IMR-90 (cell line): ENCODE results near the gene C3orf70. TPM values are rescaled to one million over a fixed set of nuclear protein-coding genes. Genes with fewer than 3 reads are reported as not detected.
"Not testable (repeated sequence)": the region's sequence is repeated elsewhere in the genome, so short reads cannot be mapped to it uniquely, and the experiment has no call there.

Experiments
- ATAC-seq: fragments of 200-7000 bp; cut with Tn5 transposase; 2 replicates; pipeline ENCODE4 v1.9.1; 2020; ENCODE audit warnings: low read depth, mild to moderate bottlenecking, moderate library complexity
- BruUV-seq: library from RNA; stranded (reverse); fragments of 400-500 nt; replicated peaks from 2 replicates; lab custom pipeline; 2021; lab: Mats Ljungman, UMichigan
- CTCF ChIA-PET: fragments of 300-600 bp; formaldehyde crosslinking; extraction: SDS; loops from one replicate; lab custom pipeline; 2021; ENCODE audit warnings: antibody characterized with exemption; lab: Yijun Ruan, JAX
- POLR2A ChIA-PET: fragments of 300-600 bp; sonication (Branson Sonifier 250); formaldehyde crosslinking; loops from one replicate; lab custom pipeline; 2022; ENCODE audit warnings: antibody characterized with exemption; ENCODE audit not compliant: unreplicated experiment; lab: Charles Lee
- DNase-seq: peaks from one replicate; pipeline ENCODE4 v3.0.0; 2013
- H2AFZ ChIP-seq: replicated peaks from 2 replicates; pipeline ENCODE3; 2013; ENCODE audit warnings: low read length, mild to moderate bottlenecking; ENCODE audit not compliant: poor library complexity
- H2AK5ac ChIP-seq: 2 replicates; pipeline ENCODE4 v1.6.1; 2013; ENCODE audit warnings: low read depth, low read length, inconsistent platforms
- H2AK9ac ChIP-seq: replicated peaks from 2 replicates; pipeline ENCODE3; 2013; ENCODE audit warnings: mild to moderate bottlenecking, low read depth, low read length, moderate library complexity; ENCODE audit not compliant: poor library complexity
- H2BK120ac ChIP-seq: 2 replicates; pipeline ENCODE4 v1.6.1; 2013; ENCODE audit warnings: low read depth, low read length, inconsistent platforms
- H2BK15ac ChIP-seq: 3 replicates; pipeline ENCODE4 v1.6.1; 2013; ENCODE audit warnings: low read depth, low read length, inconsistent platforms
- H2BK20ac ChIP-seq: 2 replicates; pipeline ENCODE4 v1.6.1; 2013; ENCODE audit warnings: low read depth, mild to moderate bottlenecking, inconsistent platforms, low read length, moderate library complexity
- H2BK5ac ChIP-seq: 2 replicates; pipeline ENCODE4 v1.6.1; 2013; ENCODE audit warnings: mild to moderate bottlenecking, low read depth, low read length, inconsistent platforms; ENCODE audit not compliant: poor library complexity, severe bottlenecking
- H3K14ac ChIP-seq: replicated peaks from 2 replicates; pipeline ENCODE4 v1.6.1; 2013; ENCODE audit warnings: low read depth, low read length, inconsistent platforms
- H3K18ac ChIP-seq: 2 replicates; pipeline ENCODE4 v1.6.1; 2013; ENCODE audit warnings: low read depth, low read length, control low read depth
- H3K23ac ChIP-seq: 2 replicates; pipeline ENCODE4 v1.6.1; 2013; ENCODE audit warnings: low read depth, low read length, inconsistent platforms
- H3K27ac ChIP-seq: 2 replicates; pipeline ENCODE4 v1.5.1; 2013; ENCODE audit warnings: mild to moderate bottlenecking, control low read depth, low read length; ENCODE audit not compliant: insufficient read depth
- H3K27me3 ChIP-seq: 2 replicates; pipeline ENCODE4 v1.6.1; 2013; ENCODE audit warnings: low read length; ENCODE audit not compliant: control insufficient read depth, insufficient read depth
- H3K36me3 ChIP-seq: 2 replicates; pipeline ENCODE4 v1.6.1; 2013; ENCODE audit warnings: low read length, mixed read lengths; ENCODE audit not compliant: control insufficient read depth, insufficient read depth
- H3K4ac ChIP-seq: 2 replicates; pipeline ENCODE4 v1.6.1; 2013; ENCODE audit warnings: low read depth, low read length, inconsistent platforms
- H3K4me1 ChIP-seq: 2 replicates; pipeline ENCODE4 v1.6.1; 2013; ENCODE audit warnings: low read length, mixed read lengths; ENCODE audit not compliant: control insufficient read depth, insufficient read depth
- H3K4me2 ChIP-seq: 2 replicates; pipeline ENCODE4 v1.6.1; 2013; ENCODE audit warnings: low read depth, mild to moderate bottlenecking, control low read depth, low read length, moderate library complexity
- H3K4me3 ChIP-seq: 2 replicates; pipeline ENCODE4 v1.5.1; 2013; ENCODE audit warnings: low read depth, mild to moderate bottlenecking, control low read depth, low read length, moderate library complexity; ENCODE audit not compliant: insufficient read depth
- H3K56ac ChIP-seq: 2 replicates; pipeline ENCODE4 v1.6.1; 2013; ENCODE audit warnings: low read length, inconsistent platforms; ENCODE audit not compliant: insufficient read depth; ENCODE audit errors: extremely low read depth
- H3K79me1 ChIP-seq, 2 experiments: 2 replicates each; pipeline ENCODE4 v1.6.1; 2013; ENCODE audit warnings: low read length in 2 of 2, inconsistent platforms in 1 of 2, low read depth in 1 of 2
- H3K9ac ChIP-seq: 2 replicates; pipeline ENCODE4 v1.6.1; 2013; ENCODE audit warnings: low read depth, low read length, control low read depth
- H3K9me1 ChIP-seq: 2 replicates; pipeline ENCODE4 v1.6.1; 2013; ENCODE audit warnings: low read length, inconsistent platforms; ENCODE audit not compliant: insufficient read depth
- H3K9me3 ChIP-seq: 2 replicates; pipeline ENCODE4 v1.6.1; 2013; ENCODE audit warnings: low read length; ENCODE audit not compliant: control insufficient read depth, insufficient read depth
- H4K20me1 ChIP-seq: 2 replicates; pipeline ENCODE4 v1.6.1; 2013; ENCODE audit warnings: low read length, inconsistent platforms; ENCODE audit not compliant: insufficient read depth
- H4K5ac ChIP-seq: 2 replicates; pipeline ENCODE4 v1.6.1; 2013; ENCODE audit warnings: mild to moderate bottlenecking, low read depth, low read length, control low read depth
- H4K8ac ChIP-seq, 2 experiments: 2 replicates each; pipeline ENCODE4 v1.6.1; 2013; ENCODE audit warnings: low read depth in 2 of 2, low read length in 2 of 2, control low read depth in 1 of 2, inconsistent platforms in 1 of 2
- H4K91ac ChIP-seq: 2 replicates; pipeline ENCODE4 v1.6.1; 2013; ENCODE audit warnings: low read depth, low read length, inconsistent platforms; ENCODE audit not compliant: insufficient read depth
- WGBS, 2 experiments: methylation state at CpG; one replicate each; pipeline versions ENCODE4 v1.1.5 to v1.1.7; 2013; ENCODE audit warnings: missing lambda C conversion rate in 2 of 2; ENCODE audit not compliant: insufficient read length in 1 of 2; ENCODE audit errors: extremely low coverage in 2 of 2; 5-methylcytosine and 5-hydroxymethylcytosine counted together
- dilution Hi-C: fragments of 300-500 bp; cut with HindIII; formaldehyde crosslinking; loops from one replicate; pipeline ENCODE4 v1.14.3; 2018; ENCODE audit warnings: low sequenced_read_pairs; ENCODE audit not compliant: unreplicated experiment
- in situ Hi-C: fragments of 300-500 bp; cut with MboI; formaldehyde crosslinking; loops from 3 replicates; pipeline ENCODE4 v1.14.3; 2019; ENCODE audit warnings: low sequenced_read_pairs, inconsistent platforms, mixed read lengths
- intact Hi-C: fragments of 100-400 bp; cut with micrococcal nuclease; formaldehyde crosslinking; loops from 2 replicates; pipeline ENCODE4 v1.10.0; 2022
- polyA plus RNA-seq, 3 experiments: library from polyadenylated mRNA; depleted of rRNA; stranded (reverse); fragments of >200 nt; gene quantifications; 2 replicates each; pipeline ENCODE4 v1.2.3, GENCODE V29; 2012; ENCODE audit warnings: low replicate concordance in 1 of 3
- total RNA-seq: library from RNA; depleted of rRNA; stranded (reverse); fragments of >200 nt; gene quantifications from 2 replicates; pipeline ENCODE4 v1.2.3, GENCODE V29; 2012

The C3orf70 gene
- total and polyA plus RNA-seq, 2 of the 4 experiments (the other 2 are of a cell fraction) = 0.96 to 1.8 TPM

- H3K9me1 ChIP-seq, H4K20me1 ChIP-seq, H2AK9ac ChIP-seq, H3K9me3 ChIP-seq, H2BK15ac ChIP-seq, H2AK5ac ChIP-seq, H4K5ac ChIP-seq, H3K27me3 ChIP-seq, H2BK120ac ChIP-seq, H3K36me3 ChIP-seq, POLR2A ChIA-PET, H2BK5ac ChIP-seq, BruUV-seq, H2AFZ ChIP-seq, H3K79me1 ChIP-seq, H3K56ac ChIP-seq, H3K4me2 ChIP-seq, dilution Hi-C loops, H3K4me1 ChIP-seq, H3K9ac ChIP-seq, CTCF ChIA-PET, H2BK20ac ChIP-seq, in situ Hi-C loops, DNase-seq, H3K4ac ChIP-seq, intact Hi-C loops, H3K14ac ChIP-seq, H3K27ac ChIP-seq, H4K8ac ChIP-seq, H3K23ac ChIP-seq, H3K4me3 ChIP-seq, ATAC-seq, H4K91ac ChIP-seq, H3K18ac ChIP-seq: not testable (repeated sequence)
- no CpG with 5 or more reads among the region's 2 CpGs for whole genome bisulfite sequencing, 2 experiments
Observed at GRCh38 chr3:185109012-185109411, 43.8 kb downstream of the C3orf70 start.

- H3K79me1 ChIP-seq, H3K14ac ChIP-seq, H4K91ac ChIP-seq, H2AFZ ChIP-seq, H2AK5ac ChIP-seq, H4K5ac ChIP-seq, H4K20me1 ChIP-seq, H3K4me2 ChIP-seq, H3K56ac ChIP-seq, POLR2A ChIA-PET, H2BK5ac ChIP-seq, H3K9me3 ChIP-seq, dilution Hi-C loops, intact Hi-C loops, H2AK9ac ChIP-seq, ATAC-seq, H2BK20ac ChIP-seq, H3K27me3 ChIP-seq, in situ Hi-C loops, H3K4me1 ChIP-seq, H3K9me1 ChIP-seq, H4K8ac ChIP-seq, DNase-seq, H2BK120ac ChIP-seq, H3K27ac ChIP-seq, H3K23ac ChIP-seq, H3K4ac ChIP-seq, H3K18ac ChIP-seq, H3K4me3 ChIP-seq, BruUV-seq, H3K9ac ChIP-seq, H2BK15ac ChIP-seq, H3K36me3 ChIP-seq: not testable (repeated sequence)
- WGBS, 2 experiments = 33% methylated on average over 1 of the region's 9 CpGs; no CpG with 5 or more reads in 1 of the 2 experiments
- CTCF ChIA-PET = interaction anchor here (0.7 kb wide), 1 partner anchor 51 kb away, joined by 3 read pairs; no protein-coding TSS in a partner anchor
Observed at GRCh38 chr3:185106256-185106890, 46.5 kb downstream of the C3orf70 start.
